CD4-positive, alpha-beta memory T cell (primary cell): ENCODE data around the gene GOLGA8N. TPM values are rescaled to one million over a fixed set of nuclear protein-coding genes. Genes with fewer than 3 reads are reported as not detected.

ENCODE experiments used
- CTCF ChIA-PET: fragments of 350-600 bp; sonication (Branson Sonifier 250); formaldehyde crosslinking; loops from one replicate; lab custom pipeline; 2021; ENCODE audit warnings: inconsistent platforms; ENCODE audit not compliant: partially characterized antibody; lab: Charles Lee
- POLR2A ChIA-PET: fragments of 350-600 bp; sonication (Branson Sonifier 250); formaldehyde crosslinking; loops from one replicate; lab custom pipeline; 2021; ENCODE audit not compliant: partially characterized antibody; lab: Charles Lee
- DNase-seq, 5 donors: peaks; one replicate each; pipeline versions ENCODE4 v3.0.0 to v3.0.0-alpha.2; 2020 to 2022; ENCODE audit warnings: mixed read lengths in 1 of 5
- H3K27ac ChIP-seq: one replicate; pipeline ENCODE4 v1.7.0; 2013; ENCODE audit warnings: low read depth, low read length
- H3K27me3 ChIP-seq: 2 replicates; pipeline ENCODE4 v1.7.0; 2013; ENCODE audit warnings: mild to moderate bottlenecking, low read length, moderate library complexity; ENCODE audit not compliant: insufficient read depth
- H3K36me3 ChIP-seq: 2 replicates; pipeline ENCODE4 v1.7.0; 2013; ENCODE audit warnings: mild to moderate bottlenecking, low read length, moderate library complexity; ENCODE audit not compliant: insufficient read depth
- H3K4me1 ChIP-seq: 2 replicates; pipeline ENCODE4 v1.7.0; 2013; ENCODE audit warnings: mild to moderate bottlenecking, low read length, moderate library complexity; ENCODE audit not compliant: insufficient read depth
- H3K4me3 ChIP-seq, 2 donors: one replicate each; pipeline ENCODE4 v1.7.0; 2013; ENCODE audit warnings: low read length in 2 of 2, mild to moderate bottlenecking in 1 of 2
- H3K9me3 ChIP-seq, 2 donors: one replicate each; pipeline ENCODE4 v1.7.0; 2013; ENCODE audit warnings: low read length in 2 of 2, control low read depth in 1 of 2; ENCODE audit not compliant: control insufficient read depth in 1 of 2
- H3K27ac Mint-ChIP-seq, 7 donors: one replicate each; pipeline ENCODE4 v1.8.0; 2020 to 2021; ENCODE audit warnings: mixed read lengths in 7 of 7, mild to moderate bottlenecking in 6 of 7, inconsistent platforms in 3 of 7, moderate library complexity in 3 of 7
- H3K27me3 Mint-ChIP-seq, 2 donors: one replicate each; pipeline ENCODE4 v1.8.0; 2020 to 2021; ENCODE audit warnings: mixed read lengths in 2 of 2
- H3K36me3 Mint-ChIP-seq, 2 donors: one replicate each; pipeline ENCODE4 v1.8.0; 2020 to 2021; ENCODE audit warnings: mixed read lengths in 2 of 2, inconsistent platforms in 1 of 2, mild to moderate bottlenecking in 1 of 2
- H3K4me1 Mint-ChIP-seq, 4 donors: one replicate each; pipeline ENCODE4 v1.8.0; 2020 to 2021; ENCODE audit warnings: mixed read lengths in 4 of 4, mild to moderate bottlenecking in 1 of 4
- H3K4me3 Mint-ChIP-seq, 8 donors: one replicate each; pipeline ENCODE4 v1.8.0; 2020 to 2021; ENCODE audit warnings: mixed read lengths in 8 of 8, mild to moderate bottlenecking in 7 of 8, moderate library complexity in 6 of 8, inconsistent platforms in 3 of 8
- H3K9me3 Mint-ChIP-seq, 8 donors: one replicate each; pipeline ENCODE4 v1.8.0; 2020 to 2021; ENCODE audit warnings: mixed read lengths in 8 of 8, mild to moderate bottlenecking in 5 of 8, inconsistent platforms in 3 of 8, moderate library complexity in 1 of 8
- intact Hi-C: fragments of 100-400 bp; cut with micrococcal nuclease; formaldehyde crosslinking; loops from one replicate; pipeline ENCODE4 v1.15.1; 2023
- polyA plus RNA-seq, 2 donors: library from polyadenylated mRNA; unstranded; fragments of 300-500 nt; fragmentation: Illumina TruSeq; gene quantifications; one replicate each; pipeline ENCODE4 v1.2.3, GENCODE V29; 2021
- total RNA-seq, 2 experiments: library from RNA; stranded (reverse); gene quantifications; one replicate each; pipeline ENCODE4 v1.2.3, GENCODE V29; 2021

The GOLGA8N gene
- total and polyA plus RNA-seq, 4 experiments from 2014 or later: 0.17 to 8.2 (median 7.0) TPM; not detected in 1

DNA sequence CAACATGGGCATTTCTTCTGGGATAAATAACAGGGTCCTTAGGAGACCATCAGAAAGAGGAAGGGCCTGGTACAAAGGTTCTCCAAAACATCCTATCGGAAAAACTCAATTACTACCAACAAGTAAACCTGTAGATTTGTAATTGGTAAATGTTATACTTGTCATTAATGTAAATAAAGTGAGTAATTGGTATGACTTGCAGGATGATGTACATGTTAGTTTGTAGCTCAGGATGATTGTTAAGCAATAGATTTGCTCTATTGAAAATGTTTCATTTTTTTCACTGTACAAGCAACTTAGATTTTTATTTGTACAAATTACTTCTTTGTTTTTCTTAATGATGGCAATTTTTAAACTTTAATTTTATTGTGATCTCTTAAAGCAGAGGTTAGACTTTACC is 44.4 kb downstream of the GOLGA8N start:
- no peaks in the 10 kb centered on the region for H3K9me3 Mint-ChIP-seq
- ChIA-PET POLR2A (no interaction called here), CTCF (no interaction called here)
- H3K27ac ChIP-seq: no peak overlapping the region
- H3K27me3 ChIP-seq: no peaks in the 10 kb centered on the region
- no peaks in the 10 kb centered on the region for H3K27me3 Mint-ChIP-seq
- H3K4me1 ChIP-seq: no peaks in the 10 kb centered on the region
- H3K4me3 ChIP-seq: no peak overlapping the region
- peaks cover 10% of the 10 kb centered on the region for H3K36me3 ChIP-seq
- H3K36me3 Mint-ChIP-seq: peaks cover 8 to 18% of the 10 kb centered on the region in 2 donors
- no peak for DNase-seq
- no peak overlapping the region for H3K4me3 Mint-ChIP-seq
- intact Hi-C loops: no loop called here
- H3K4me1 Mint-ChIP-seq: no peaks in the 10 kb centered on the region
- H3K9me3 ChIP-seq: no peaks in the 10 kb centered on the region
- no peak overlapping the region for H3K27ac Mint-ChIP-seq

- H3K9me3 ChIP-seq: no peaks in the 10 kb centered on the region
- no peak for DNase-seq
- H3K4me3 Mint-ChIP-seq: peak within 1 kb of the TSS in 1 of 8 donors; percentile 5
- no peaks in the 10 kb centered on the region for H3K4me1 Mint-ChIP-seq
- no peaks in the 10 kb centered on the region for H3K27me3 Mint-ChIP-seq
- intact Hi-C loops: no loop called here
- CTCF ChIA-PET: interaction anchor here (0.5 to 1.5 kb wide), 3 partner anchors 11 to 20 kb away, joined by 3 to 6 read pairs (median 3); no protein-coding TSS in a partner anchor
- H3K36me3 ChIP-seq: peaks cover 4% of the 10 kb centered on the region
- POLR2A ChIA-PET: no interaction called here
- H3K27me3 ChIP-seq: no peaks in the 10 kb centered on the region
- no peak within 1 kb of the TSS for H3K27ac ChIP-seq
- H3K4me1 ChIP-seq: no peaks in the 10 kb centered on the region
- H3K4me3 ChIP-seq: no peak within 1 kb of the TSS
- H3K27ac Mint-ChIP-seq: peak within 1 kb of the TSS in 2 of 7 donors; percentile 10 to 47
- H3K36me3 Mint-ChIP-seq: peaks cover 4 to 8% of the 10 kb centered on the region in 2 donors
- no peaks in the 10 kb centered on the region for H3K9me3 Mint-ChIP-seq
Measured at GRCh38 chr15:32641517-32642059, 48.3 kb downstream of the GOLGA8N start, which contains the start of gene SCG5. Gene SCG5, plus strand, starts transcription at chr15:32641710. Its CDS starts 1,883 bp downstream, at chr15:32643593.

- H3K27me3 ChIP-seq: no peaks in the 10 kb centered on the region
- Mint-ChIP-seq H3K27ac (no peak overlapping the region), H3K27me3 (no peaks in the 10 kb centered on the region), H3K4me3 (no peak overlapping the region), H3K4me1 (no peaks in the 10 kb centered on the region), H3K9me3 (no peaks in the 10 kb centered on the region), H3K36me3 (no peaks in the 10 kb centered on the region)
- CTCF ChIA-PET: interaction anchor here (1.5 kb wide), 1 partner anchor 19 kb away, joined by 6 read pairs; no protein-coding TSS in a partner anchor
- H3K36me3 ChIP-seq: no peaks in the 10 kb centered on the region
- DNase-seq: no peak
- POLR2A ChIA-PET: no interaction called here
- H3K27ac ChIP-seq: no peak overlapping the region
- intact Hi-C loops: no loop called here
- no peak overlapping the region for H3K4me3 ChIP-seq
- H3K9me3 ChIP-seq: no peaks in the 10 kb centered on the region
- H3K4me1 ChIP-seq: no peaks in the 10 kb centered on the region
Measured at GRCh38 chr15:32642667-32643435, 49.6 kb downstream of the GOLGA8N start.

GRCh38 chr15:32643907-32644445 is 50.7 kb downstream of the GOLGA8N start:
- H3K27ac Mint-ChIP-seq: no peak overlapping the region
- POLR2A ChIA-PET: no interaction called here
- DNase-seq: no peak
- intact Hi-C loops: no loop called here
- Histone ChIP-seq H3K9me3 (no peaks in the 10 kb centered on the region), H3K27ac (no peak overlapping the region), H3K36me3 (no peaks in the 10 kb centered on the region), H3K4me1 (no peaks in the 10 kb centered on the region), H3K27me3 (no peaks in the 10 kb centered on the region), H3K4me3 (no peak overlapping the region)
- H3K36me3 Mint-ChIP-seq: no peaks in the 10 kb centered on the region
- CTCF ChIA-PET: interaction anchor here (0.6 to 1.3 kb wide), 3 partner anchors 12 to 749 kb away, joined by 3 to 6 read pairs (median 4); no protein-coding TSS in a partner anchor
- no peaks in the 10 kb centered on the region for H3K27me3 Mint-ChIP-seq
- H3K4me1 Mint-ChIP-seq: no peaks in the 10 kb centered on the region
- H3K9me3 Mint-ChIP-seq: no peaks in the 10 kb centered on the region
- H3K4me3 Mint-ChIP-seq: no peak overlapping the region

DNA sequence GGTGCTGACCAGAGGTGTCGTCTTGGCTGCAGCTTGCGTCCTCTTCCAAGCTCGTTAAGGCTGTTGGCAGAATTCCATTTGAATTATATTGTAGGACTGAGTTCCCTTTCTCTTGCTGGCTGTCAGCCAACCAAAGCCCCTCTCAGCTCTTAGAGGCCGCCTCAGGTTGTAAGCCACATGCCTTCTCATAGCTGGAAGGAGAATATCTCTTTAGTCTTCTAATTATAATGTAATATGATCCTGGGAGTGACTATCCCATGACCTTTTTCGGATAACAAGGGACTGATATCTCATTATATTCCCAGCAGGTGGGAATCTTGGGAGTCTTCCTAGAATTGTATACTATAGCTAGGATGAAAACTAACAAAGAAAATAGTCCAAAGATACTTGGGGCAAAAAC is 53.0 kb downstream of the GOLGA8N start:
- no peaks in the 10 kb centered on the region for H3K36me3 Mint-ChIP-seq
- DNase-seq: no peak
- no peaks in the 10 kb centered on the region for H3K36me3 ChIP-seq
- H3K9me3 ChIP-seq: no peaks in the 10 kb centered on the region
- no peak overlapping the region for H3K27ac Mint-ChIP-seq
- CTCF ChIA-PET: interaction anchor here (0.8 to 1.4 kb wide), 3 partner anchors 10 to 18 kb away, joined by 3 to 4 read pairs (median 4); no protein-coding TSS in a partner anchor
- POLR2A ChIA-PET: no interaction called here
- intact Hi-C loops: no loop called here
- no peaks in the 10 kb centered on the region for H3K27me3 ChIP-seq
- H3K4me3 ChIP-seq: no peak overlapping the region
- no peaks in the 10 kb centered on the region for H3K27me3 Mint-ChIP-seq
- no peaks in the 10 kb centered on the region for H3K4me1 Mint-ChIP-seq
- no peak overlapping the region for H3K4me3 Mint-ChIP-seq
- no peaks in the 10 kb centered on the region for H3K9me3 Mint-ChIP-seq
- H3K4me1 ChIP-seq: no peaks in the 10 kb centered on the region
- H3K27ac ChIP-seq: no peak overlapping the region

- Mint-ChIP-seq H3K27ac (no peak overlapping the region), H3K27me3 (no peaks in the 10 kb centered on the region), H3K9me3 (no peaks in the 10 kb centered on the region), H3K4me3 (no peak overlapping the region), H3K36me3 (no peaks in the 10 kb centered on the region), H3K4me1 (no peaks in the 10 kb centered on the region)
- H3K4me3 ChIP-seq: no peak overlapping the region
- no peaks in the 10 kb centered on the region for H3K36me3 ChIP-seq
- no peak overlapping the region for H3K27ac ChIP-seq
- H3K9me3 ChIP-seq: no peaks in the 10 kb centered on the region
- ChIA-PET CTCF (interaction anchor here (1.1 to 5.4 kb wide), 3 partner anchors 11 to 32 kb away, joined by 3 to 71 read pairs (median 10); no protein-coding TSS in a partner anchor), POLR2A (no interaction called here)
- H3K27me3 ChIP-seq: no peaks in the 10 kb centered on the region
- DNase-seq: no peak
- H3K4me1 ChIP-seq: no peaks in the 10 kb centered on the region
- intact Hi-C loops: no loop called here
Measured at GRCh38 chr15:32649342-32649741, 56.1 kb downstream of the GOLGA8N start.

GRCh38 chr15:32651229-32651837 is 58.1 kb downstream of the GOLGA8N start:
- H3K27me3 Mint-ChIP-seq: no peaks in the 10 kb centered on the region
- no peaks in the 10 kb centered on the region for H3K4me1 Mint-ChIP-seq
- H3K27ac ChIP-seq: no peak overlapping the region
- intact Hi-C loops: no loop called here
- no peak overlapping the region for H3K27ac Mint-ChIP-seq
- H3K4me1 ChIP-seq: no peaks in the 10 kb centered on the region
- peak in 4 of 5 donors; percentile 31 to 40 (median 36) for DNase-seq
- H3K9me3 ChIP-seq: no peaks in the 10 kb centered on the region
- no peaks in the 10 kb centered on the region for H3K36me3 Mint-ChIP-seq
- no peaks in the 10 kb centered on the region for H3K36me3 ChIP-seq
- H3K4me3 Mint-ChIP-seq: no peak overlapping the region
- no peaks in the 10 kb centered on the region for H3K27me3 ChIP-seq
- no peaks in the 10 kb centered on the region for H3K9me3 Mint-ChIP-seq
- ChIA-PET CTCF (interaction anchor here (0.7 to 5.4 kb wide), 4 partner anchors 9 to 18 kb away, joined by 3 to 71 read pairs (median 6); no protein-coding TSS in a partner anchor), POLR2A (no interaction called here)
- no peak overlapping the region for H3K4me3 ChIP-seq
